Activated naive CD4-positive, alpha-beta T cell treated with anti-CD3 and anti-CD28 coated beads, Interleukin-2, amount 50 U/mL, for 72 hours (primary cell): ENCODE measurements around the gene RAB8B. TPM values are rescaled to one million over a fixed set of nuclear protein-coding genes. Genes with fewer than 3 reads are reported as not detected.
A peak's percentile ranks its signal among the peaks of the same experiment; 100 is the strongest.

Experiments used
- ATAC-seq, 2 donors: fragments of 150-1000 bp; cut with Tn5 transposase; 2 replicates each; pipeline ENCODE4 v1.10.0; 2021; ENCODE audit warnings: mild to moderate bottlenecking in 2 of 2, moderate library complexity in 2 of 2
- DNase-seq, 2 donors: peaks; one replicate each; pipeline ENCODE4 v3.0.0; 2021 to 2022; ENCODE audit warnings: low spot score in 2 of 2
- H3K27ac Mint-ChIP-seq, 2 donors: one replicate each; pipeline ENCODE4 v1.8.0; 2022; ENCODE audit warnings: mild to moderate bottlenecking in 2 of 2, mixed read lengths in 2 of 2
- H3K36me3 Mint-ChIP-seq, 2 donors: one replicate each; pipeline ENCODE4 v1.8.0; 2022; ENCODE audit warnings: mixed read lengths in 2 of 2
- H3K9me3 Mint-ChIP-seq, 2 donors: one replicate each; pipeline ENCODE4 v1.8.0; 2022; ENCODE audit warnings: mixed read lengths in 2 of 2
- total RNA-seq, 2 donors: library from RNA; stranded (reverse); gene quantifications; one replicate each; pipeline ENCODE4 v1.2.3, GENCODE V29; 2022

RAB8B gene
- total RNA-seq, 2 donors from 2014 or later, result 106 to 157 TPM

- Mint-ChIP-seq H3K36me3 (peaks cover 11 to 40% of the 10 kb centered on the region in 2 donors), H3K27ac (peak overlapping the region; percentile 44 to 65), H3K9me3 (no peaks in the 10 kb centered on the region)
- ATAC-seq, result peak; percentile 29 to 48
- no peak for DNase-seq
Measured at GRCh38 chr15:63238171-63238570, 48.8 kb downstream of the RAB8B start.

- ATAC-seq (peak; percentile 95 to 98), DNase-seq (peak in 1 of 2 donors; percentile 37)
- Mint-ChIP-seq H3K9me3 (no peaks in the 10 kb centered on the region), H3K27ac (peak overlapping the region; percentile 40 to 65), H3K36me3 (peaks cover 11 to 46% of the 10 kb centered on the region in 2 donors)
Measured at GRCh38 chr15:63238796-63239195, 49.4 kb downstream of the RAB8B start.

GRCh38 chr15:63240109-63240508, 50.7 kb downstream of the RAB8B start:
- Mint-ChIP-seq H3K27ac (peak overlapping the region in 1 of 2 donors; percentile 4), H3K36me3 (peaks cover 11 to 46% of the 10 kb centered on the region in 2 donors)
- no peak for ATAC-seq

GRCh38 chr15:63241316-63241715, 51.9 kb downstream of the RAB8B start:
- H3K36me3 Mint-ChIP-seq, result peaks cover 13 to 45% of the 10 kb centered on the region in 2 donors
- DNase-seq, result no peak
- ATAC-seq, result no peak
- H3K27ac Mint-ChIP-seq, result no peak overlapping the region
- no peaks in the 10 kb centered on the region for H3K9me3 Mint-ChIP-seq

More at GRCh38 chr15:63240109-63240508, 50.7 kb downstream of the RAB8B start:
- no peaks in the 10 kb centered on the region for H3K9me3 Mint-ChIP-seq
- DNase-seq, result no peak

GRCh38 chr15:63243101-63243500, 53.7 kb downstream of the RAB8B start:
- Mint-ChIP-seq H3K9me3 (no peaks in the 10 kb centered on the region), H3K27ac (peak overlapping the region; percentile 32 to 86), H3K36me3 (peaks cover 12 to 59% of the 10 kb centered on the region in 2 donors)
- DNase-seq, result no peak
- ATAC-seq, result no peak

GRCh38 chr15:63243776-63244175, 54.4 kb downstream of the RAB8B start:
- ATAC-seq (peak in 1 of 2 donors; percentile 49), DNase-seq (no peak)
- Mint-ChIP-seq H3K27ac (peak overlapping the region in 1 of 2 donors; percentile 32), H3K36me3 (peaks cover 12 to 60% of the 10 kb centered on the region in 2 donors), H3K9me3 (no peaks in the 10 kb centered on the region)

- Mint-ChIP-seq H3K27ac (no peak overlapping the region), H3K36me3 (peaks cover 15 to 62% of the 10 kb centered on the region in 2 donors), H3K9me3 (no peaks in the 10 kb centered on the region)
- ATAC-seq (no peak), DNase-seq (no peak)
Measured at GRCh38 chr15:63244399-63244798, 55.0 kb downstream of the RAB8B start.

GRCh38 chr15:63244976-63245645, 55.7 kb downstream of the RAB8B start:
- peak in 1 of 2 donors; percentile 60 for ATAC-seq
- Mint-ChIP-seq H3K27ac (peak overlapping the region in 1 of 2 donors; percentile 65), H3K9me3 (no peaks in the 10 kb centered on the region), H3K36me3 (peaks cover 18 to 60% of the 10 kb centered on the region in 2 donors)
- DNase-seq, result no peak

GRCh38 chr15:63246691-63247469, 57.5 kb downstream of the RAB8B start:
- DNase-seq, result no peak
- no peak for ATAC-seq
- Mint-ChIP-seq H3K27ac (peak overlapping the region; percentile 14 to 27), H3K9me3 (no peaks in the 10 kb centered on the region), H3K36me3 (peaks cover 23 to 60% of the 10 kb centered on the region in 2 donors)

- H3K36me3 Mint-ChIP-seq, result peaks cover 23 to 39% of the 10 kb centered on the region in 2 donors
- H3K27ac Mint-ChIP-seq, result peak overlapping the region in 1 of 2 donors; percentile 45
Measured at GRCh38 chr15:63250312-63250965, 61.0 kb downstream of the RAB8B start.

GRCh38 chr15:63251701-63252100, 62.3 kb downstream of the RAB8B start:
- ATAC-seq, result no peak
- DNase-seq, result no peak
- Mint-ChIP-seq H3K9me3 (no peaks in the 10 kb centered on the region), H3K27ac (no peak overlapping the region), H3K36me3 (peaks cover 18 to 37% of the 10 kb centered on the region in 2 donors)

More at GRCh38 chr15:63250312-63250965, 61.0 kb downstream of the RAB8B start:
- DNase-seq, result no peak
- H3K9me3 Mint-ChIP-seq, result no peaks in the 10 kb centered on the region
- peak in 1 of 2 donors; percentile 24 for ATAC-seq

- no peak for ATAC-seq
- Mint-ChIP-seq H3K27ac (no peak overlapping the region), H3K9me3 (no peaks in the 10 kb centered on the region), H3K36me3 (peaks cover 12 to 31% of the 10 kb centered on the region in 2 donors)
- no peak for DNase-seq
Measured at GRCh38 chr15:63252292-63252691, 62.9 kb downstream of the RAB8B start.

GRCh38 chr15:63254991-63255390, 65.6 kb downstream of the RAB8B start:
- Mint-ChIP-seq H3K36me3 (peaks cover 5 to 30% of the 10 kb centered on the region in 2 donors), H3K27ac (peak overlapping the region in 1 of 2 donors; percentile 47), H3K9me3 (no peaks in the 10 kb centered on the region)
- ATAC-seq (no peak), DNase-seq (no peak)

- Mint-ChIP-seq H3K36me3 (peaks cover under 1 to 28% of the 10 kb centered on the region in 2 donors), H3K27ac (no peak overlapping the region), H3K9me3 (no peaks in the 10 kb centered on the region)
- DNase-seq (no peak), ATAC-seq (no peak)
Measured at GRCh38 chr15:63255489-63255990, 66.1 kb downstream of the RAB8B start.

- no peaks in the 10 kb centered on the region for H3K9me3 Mint-ChIP-seq
- H3K27ac Mint-ChIP-seq, result peak overlapping the region in 1 of 2 donors; percentile 81
- peaks cover 4 to 38% of the 10 kb centered on the region in 2 donors for H3K36me3 Mint-ChIP-seq
- ATAC-seq (no peak), DNase-seq (no peak)
Measured at GRCh38 chr15:63256433-63257274, 67.2 kb downstream of the RAB8B start.

GRCh38 chr15:63258658-63259057, 69.3 kb downstream of the RAB8B start:
- no peaks in the 10 kb centered on the region for H3K9me3 Mint-ChIP-seq
- H3K36me3 Mint-ChIP-seq, result peaks cover 8 to 35% of the 10 kb centered on the region in 2 donors
- peak overlapping the region in 1 of 2 donors; percentile 72 for H3K27ac Mint-ChIP-seq
- no peak for DNase-seq
- ATAC-seq, result peak; percentile 43 to 59
